Suprapubic skin (tissue), 4 donors: ENCODE data around the gene CFAP74. TPM values are rescaled to one million over a fixed set of nuclear protein-coding genes. Genes with fewer than 3 reads are reported as not detected.

ENCODE experiments used
- DNase-seq, 2 donors: peaks; one replicate each; pipeline ENCODE4 v3.0.0-alpha.2; 2019; ENCODE audit warnings: low spot score in 2 of 2
- H3K27ac ChIP-seq: fragments of 200-600 bp; sonication (generic); one replicate; pipeline ENCODE4 v1.5.1; 2019
- H3K27me3 ChIP-seq: fragments of 200-600 bp; sonication (generic); one replicate; pipeline ENCODE4 v1.5.1; 2019
- H3K36me3 ChIP-seq: fragments of 200-600 bp; sonication (generic); one replicate; pipeline ENCODE4 v1.5.1; 2019
- H3K4me1 ChIP-seq: fragments of 200-600 bp; sonication (generic); one replicate; pipeline ENCODE4 v1.5.1; 2019
- H3K4me3 ChIP-seq: fragments of 200-600 bp; sonication (generic); one replicate; pipeline ENCODE4 v1.5.1; 2019; ENCODE audit warnings: mild to moderate bottlenecking
- H3K9me3 ChIP-seq: fragments of 200-600 bp; sonication (generic); one replicate; pipeline ENCODE4 v1.5.1; 2019
- CTCF ChIP-seq, 2 donors: fragments of 200-600 bp in 1 of 2; fragments of 450-650 bp in 1 of 2; sonication (generic) in 1 of 2; IDR thresholded peaks; one replicate each; pipeline ENCODE4 v1.5.1; 2016 to 2019; ENCODE audit warnings: antibody characterized with exemption in 2 of 2, mild to moderate bottlenecking in 1 of 2, moderate library complexity in 1 of 2
- EP300 ChIP-seq: sonication (generic); formaldehyde crosslinking; IDR thresholded peaks from one replicate; pipeline ENCODE4 v1.6.1; 2017; ENCODE audit warnings: antibody characterized with exemption
- POLR2A ChIP-seq, 2 donors: fragments of 450-650 bp; IDR thresholded peaks; one replicate each; pipeline ENCODE4 v1.6.1; 2017; ENCODE audit warnings: antibody characterized with exemption in 2 of 2, mild to moderate bottlenecking in 2 of 2, moderate library complexity in 2 of 2
- POLR2AphosphoS5 ChIP-seq, 3 donors: sonication (generic); formaldehyde crosslinking; IDR thresholded peaks; one replicate each; pipeline ENCODE4 v1.6.1; 2017; ENCODE audit warnings: antibody characterized with exemption in 3 of 3
- WGBS: methylation state at CpG from one replicate; pipeline ENCODE4 v1.1.5; 2018; 5-methylcytosine and 5-hydroxymethylcytosine counted together
- total RNA-seq, 4 donors: library from RNA; depleted of rRNA; stranded (reverse); fragments of >200 nt; gene quantifications; one replicate each; pipeline ENCODE4 v1.1.0, GENCODE V29; 2016

Gene CFAP74
- total RNA-seq, 4 donors from 2014 or later, result not detected

- 62% methylated on average over 11 of the region's 11 CpGs for WGBS
Observed at GRCh38 chr1:1978108-1978507, 25.5 kb downstream of the CFAP74 start.

GRCh38 chr1:1976031-1976430 is 27.6 kb downstream of the CFAP74 start:
- DNase-seq, result no peak
- Histone ChIP-seq H3K4me1 (no peaks in the 10 kb centered on the region), H3K9me3 (no peaks in the 10 kb centered on the region), H3K36me3 (no peaks in the 10 kb centered on the region), H3K4me3 (no peak overlapping the region), H3K27ac (no peak overlapping the region), H3K27me3 (peaks cover 37% of the 10 kb centered on the region)
- 89% methylated on average over 14 of the region's 19 CpGs for WGBS
- no peak for TF ChIP-seq POLR2A (IDR thresholded peaks at IDR 0.05)
- TF ChIP-seq CTCF (IDR thresholded peaks at IDR 0.05), result no peak
- no peak for TF ChIP-seq POLR2AphosphoS5 (IDR thresholded peaks at IDR 0.05)
- TF ChIP-seq EP300, result no peak

More at GRCh38 chr1:1978108-1978507, 25.5 kb downstream of the CFAP74 start:
- Histone ChIP-seq H3K4me3 (no peak overlapping the region), H3K27me3 (peaks cover 31% of the 10 kb centered on the region), H3K27ac (no peak overlapping the region), H3K4me1 (no peaks in the 10 kb centered on the region), H3K36me3 (no peaks in the 10 kb centered on the region), H3K9me3 (no peaks in the 10 kb centered on the region)
- TF ChIP-seq POLR2A (IDR thresholded peaks at IDR 0.05), result no peak
- no peak for DNase-seq

DNA sequence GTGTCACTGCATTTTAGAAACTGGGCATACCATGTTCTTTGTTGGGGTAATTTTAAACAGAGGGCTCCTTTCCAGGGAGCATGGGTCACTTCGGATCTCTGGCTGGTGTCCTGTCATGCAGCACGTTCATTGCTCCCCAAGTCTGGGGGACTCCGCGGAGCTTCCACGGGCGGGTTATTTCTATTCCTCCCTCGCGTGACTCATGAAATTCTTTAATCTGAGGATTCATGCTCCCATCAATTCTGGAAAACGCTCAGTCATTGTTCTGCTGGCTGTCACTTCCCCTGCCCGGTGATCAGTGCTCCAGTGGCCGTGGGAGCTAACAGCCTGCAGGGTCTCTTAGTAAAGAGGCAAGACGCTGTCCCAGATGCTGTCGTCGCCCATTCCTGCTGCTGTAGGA is 28.1 kb downstream of the CFAP74 start:
- no peak for DNase-seq
- Histone ChIP-seq H3K36me3 (no peaks in the 10 kb centered on the region), H3K4me1 (peaks cover 1% of the 10 kb centered on the region), H3K9me3 (no peaks in the 10 kb centered on the region), H3K27me3 (peaks cover 37% of the 10 kb centered on the region), H3K27ac (no peak overlapping the region), H3K4me3 (no peak overlapping the region)
- TF ChIP-seq POLR2A (IDR thresholded peaks at IDR 0.05), result no peak
- TF ChIP-seq EP300, result no peak
- no peak for TF ChIP-seq POLR2AphosphoS5 (IDR thresholded peaks at IDR 0.05)
- TF ChIP-seq CTCF (IDR thresholded peaks at IDR 0.05), result no peak
- WGBS, result 77% methylated on average over 14 of the region's 14 CpGs

DNA sequence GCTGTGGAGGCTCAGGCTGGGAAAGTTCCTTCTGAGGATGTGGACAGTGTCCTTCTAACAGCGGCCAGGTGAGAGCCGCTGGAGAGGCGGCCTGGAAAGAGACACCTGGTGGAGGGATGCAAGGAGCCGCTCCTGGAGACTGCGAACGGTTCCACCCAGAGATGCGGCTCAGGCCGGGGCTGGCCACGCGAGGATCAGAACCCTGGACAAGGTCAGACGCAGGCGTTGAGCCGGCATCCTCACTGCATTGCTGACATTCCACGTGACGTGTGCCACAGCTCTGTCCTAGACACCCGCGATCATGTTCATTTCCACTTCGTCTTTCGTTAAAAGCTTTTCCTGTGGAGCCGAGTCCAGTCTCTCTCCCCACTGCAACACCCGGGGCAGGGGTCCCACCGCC is 28.8 kb downstream of the CFAP74 start:
- Histone ChIP-seq H3K9me3 (no peaks in the 10 kb centered on the region), H3K27ac (no peak overlapping the region), H3K27me3 (peaks cover 37% of the 10 kb centered on the region), H3K36me3 (no peaks in the 10 kb centered on the region), H3K4me3 (no peak overlapping the region), H3K4me1 (peaks cover 7% of the 10 kb centered on the region)
- 83% methylated on average over 18 of the region's 22 CpGs for WGBS
- no peak for DNase-seq
- TF ChIP-seq CTCF (IDR thresholded peaks at IDR 0.05), result no peak
- no peak for TF ChIP-seq EP300
- TF ChIP-seq POLR2AphosphoS5 (IDR thresholded peaks at IDR 0.05), result no peak
- no peak for TF ChIP-seq POLR2A (IDR thresholded peaks at IDR 0.05)

GRCh38 chr1:1973716-1974642 is 29.6 kb downstream of the CFAP74 start:
- Histone ChIP-seq H3K9me3 (no peaks in the 10 kb centered on the region), H3K36me3 (no peaks in the 10 kb centered on the region), H3K27ac (no peak overlapping the region), H3K4me3 (no peak overlapping the region), H3K4me1 (peaks cover 7% of the 10 kb centered on the region), H3K27me3 (peaks cover 37% of the 10 kb centered on the region)
- no peak for DNase-seq
- 64% methylated on average over 8 of the region's 34 CpGs for WGBS
- TF ChIP-seq POLR2AphosphoS5 (IDR thresholded peaks at IDR 0.05) (no peak), POLR2A (IDR thresholded peaks at IDR 0.05) (no peak), EP300 (no peak), CTCF (IDR thresholded peaks at IDR 0.05) (no peak)
